Activated gamma-delta T cell treated with Interleukin-2 at 50 U/mL for 16 hours (primary cell): Measurements from ENCODE around the gene KRTAP10-5.
"Not testable (repeated sequence)": the region's sequence is repeated elsewhere in the genome, so short reads cannot be mapped to it uniquely, and the experiment has no call there.

Experiments used
- DNase-seq: peaks from one replicate; pipeline ENCODE4 v3.0.0-alpha.2; 2020

Gene KRTAP10-5

GRCh38 chr21:44610157-44610843, 29.9 kb upstream of the KRTAP10-5 start:
- not testable (repeated sequence) for DNase-seq

- no peak for DNase-seq
Observed at GRCh38 chr21:44609193-44609592, 28.8 kb upstream of the KRTAP10-5 start.

GRCh38 chr21:44606495-44606894, 26.1 kb upstream of the KRTAP10-5 start:
- no peak for DNase-seq

GRCh38 chr21:44603911-44604310, 23.5 kb upstream of the KRTAP10-5 start:
- DNase-seq = no peak

- no peak for DNase-seq
Observed at GRCh38 chr21:44603109-44603875, 22.9 kb upstream of the KRTAP10-5 start.

- DNase-seq = no peak
Observed at GRCh38 chr21:44602463-44602850, 22.1 kb upstream of the KRTAP10-5 start.

GRCh38 chr21:44601596-44602462, 21.4 kb upstream of the KRTAP10-5 start:
- DNase-seq = no peak

GRCh38 chr21:44601091-44601490, 20.7 kb upstream of the KRTAP10-5 start:
- DNase-seq = not testable (repeated sequence)

GRCh38 chr21:44600118-44600978, 19.9 kb upstream of the KRTAP10-5 start, which contains the start of gene KRTAP10-7:
KRTAP10-7 (plus strand) TSS chr21:44600597; CDS start chr21:44600622, 25 bp downstream.
- not testable (repeated sequence) for DNase-seq

- DNase-seq = no peak
Observed at GRCh38 chr21:44599264-44600029, 19.0 kb upstream of the KRTAP10-5 start.

GRCh38 chr21:44598061-44598460, 17.7 kb upstream of the KRTAP10-5 start:
- DNase-seq = no peak

- DNase-seq = no peak
Observed at GRCh38 chr21:44596068-44596725, 15.8 kb upstream of the KRTAP10-5 start.

GRCh38 chr21:44595524-44595923, 15.1 kb upstream of the KRTAP10-5 start:
- DNase-seq = no peak

GRCh38 chr21:44594406-44594916, 14.1 kb upstream of the KRTAP10-5 start:
- no peak for DNase-seq

GRCh38 chr21:44593598-44594405, 13.4 kb upstream of the KRTAP10-5 start:
- no peak for DNase-seq

- DNase-seq = no peak
Observed at GRCh38 chr21:44592446-44593311, 12.3 kb upstream of the KRTAP10-5 start, which contains the start of gene KRTAP10-6. KRTAP10-6 (minus strand) TSS chr21:44592505; CDS start chr21:44592484, 21 bp downstream.

GRCh38 chr21:44591801-44592130, 11.4 kb upstream of the KRTAP10-5 start:
- DNase-seq = not testable (repeated sequence)
